H1 (cell line): ENCODE data around the gene GRID2. TPM values are rescaled to one million over a fixed set of nuclear protein-coding genes. Genes with fewer than 3 reads are reported as not detected.

Experiments
- CTCF ChIA-PET: fragments of 300-600 bp; sonication (Branson Sonifier 250); formaldehyde crosslinking; loops from one replicate; lab custom pipeline; 2021; ENCODE audit not compliant: partially characterized antibody; lab: Charles Lee
- POLR2A ChIA-PET: fragments of 300-600 bp; sonication (Branson Sonifier 250); formaldehyde crosslinking; loops from one replicate; lab custom pipeline; 2021; ENCODE audit warnings: inconsistent platforms; ENCODE audit not compliant: partially characterized antibody; lab: Charles Lee
- DNase-seq, 2 experiments: peaks; one replicate each; pipeline versions ENCODE4 v3.0.0 to v3.0.0-alpha.2; 2010 to 2022; ENCODE audit warnings: low spot score in 2 of 2, low read depth in 1 of 2, mixed read lengths in 1 of 2
- FAIRE-seq: peaks from 2 replicates; lab custom pipeline; 2011; peaks lifted over from hg19 to GRCh38; lab: Jason Lieb, UNC
- H2AFZ ChIP-seq: 2 replicates; pipeline ENCODE4 v1.8.1; 2012; ENCODE audit warnings: low read length, inconsistent platforms
- H2AK5ac ChIP-seq: 2 replicates; pipeline ENCODE4 v1.6.1; 2013; ENCODE audit warnings: low read depth, low read length
- H2BK120ac ChIP-seq: replicated peaks from 2 replicates; pipeline ENCODE3; 2013; ENCODE audit warnings: low read depth, low read length, inconsistent platforms
- H2BK12ac ChIP-seq: 2 replicates; pipeline ENCODE4 v1.6.1; 2013; ENCODE audit warnings: low read depth, low read length
- H2BK15ac ChIP-seq: 2 replicates; pipeline ENCODE4 v1.6.1; 2013; ENCODE audit warnings: low read length
- H2BK20ac ChIP-seq: 2 replicates; pipeline ENCODE4 v1.6.1; 2013; ENCODE audit warnings: low read length
- H2BK5ac ChIP-seq: 2 replicates; pipeline ENCODE4 v1.6.1; 2013; ENCODE audit warnings: low read depth, low read length
- H3K14ac ChIP-seq: 2 replicates; pipeline ENCODE4 v1.6.1; 2013; ENCODE audit warnings: inconsistent platforms; ENCODE audit not compliant: insufficient read length
- H3K18ac ChIP-seq: 2 replicates; pipeline ENCODE4 v1.6.1; 2013; ENCODE audit warnings: low read length; ENCODE audit errors: extremely low read depth
- H3K23ac ChIP-seq: 2 replicates; pipeline ENCODE4 v1.6.1; 2013; ENCODE audit warnings: inconsistent platforms; ENCODE audit not compliant: insufficient read length
- H3K23me2 ChIP-seq: 2 replicates; pipeline ENCODE4 v1.6.1; 2013; ENCODE audit warnings: low read depth, low read length
- H3K27ac ChIP-seq: 2 replicates; pipeline ENCODE4 v1.6.1; 2011; ENCODE audit warnings: low read depth, low read length, inconsistent platforms
- H3K27me3 ChIP-seq, 4 experiments: replicated peaks in 1 of 4; 1 replicate in 1 of 4; 2 replicates in 3 of 4; pipeline versions ENCODE4 v1.6.1 to v1.8.1; 2011 to 2013; ENCODE audit warnings: low read length in 3 of 4, mild to moderate bottlenecking in 3 of 4, inconsistent platforms in 2 of 4, mixed read lengths in 2 of 4, moderate library complexity in 1 of 4; ENCODE audit not compliant: control insufficient read depth in 3 of 4, insufficient read depth in 3 of 4; ENCODE audit errors: extremely low read depth in 1 of 4
- H3K36me3 ChIP-seq, 4 experiments: 2 replicates each; pipeline versions ENCODE4 v1.6.1 to v1.8.1; 2011 to 2013; ENCODE audit warnings: mild to moderate bottlenecking in 4 of 4, low read length in 3 of 4, moderate library complexity in 2 of 4, control low read depth in 1 of 4, inconsistent platforms in 1 of 4; ENCODE audit not compliant: insufficient read depth in 4 of 4, control insufficient read depth in 2 of 4
- H3K4ac ChIP-seq: replicated peaks from 2 replicates; pipeline ENCODE3; 2013; ENCODE audit warnings: low read length, low read depth, mixed read lengths, inconsistent platforms; ENCODE audit not compliant: insufficient read length
- H3K4me1 ChIP-seq, 4 experiments: replicated peaks in 1 of 4; 1 replicate in 1 of 4; 2 replicates in 3 of 4; pipeline versions ENCODE4 v1.6.1 to v1.8.1; 2011 to 2013; ENCODE audit warnings: low read length in 3 of 4, inconsistent platforms in 2 of 4, mixed read lengths in 1 of 4; ENCODE audit not compliant: insufficient read depth in 4 of 4, control insufficient read depth in 3 of 4
- H3K4me2 ChIP-seq, 2 experiments: 2 replicates each; pipeline versions ENCODE4 v1.6.1 to v1.8.1; 2011 to 2013; ENCODE audit warnings: low read depth in 2 of 2, low read length in 2 of 2, control low read depth in 1 of 2, inconsistent platforms in 1 of 2, mild to moderate bottlenecking in 1 of 2; ENCODE audit not compliant: insufficient read depth in 1 of 2
- H3K4me3 ChIP-seq, 4 experiments: fragments of 200-600, 300-600 bp in 1 of 4; sonication (generic), shearing (Covaris generic), sonication (Bioruptor Twin) in 1 of 4; 2 replicates each; pipeline versions ENCODE4 v1.5.1 to v1.8.1; 2011 to 2016; ENCODE audit warnings: low read length in 4 of 4, low read depth in 3 of 4, control low read depth in 2 of 4, inconsistent platforms in 2 of 4, mild to moderate bottlenecking in 2 of 4, mixed read lengths in 1 of 4, moderate library complexity in 1 of 4; ENCODE audit not compliant: insufficient read depth in 2 of 4; ENCODE audit errors: extremely low read depth in 1 of 4
- H3K56ac ChIP-seq: replicated peaks from 2 replicates; pipeline ENCODE3; 2013; ENCODE audit warnings: low read depth, mild to moderate bottlenecking, mixed read lengths, low read length, inconsistent platforms; ENCODE audit not compliant: insufficient read length
- H3K79me1 ChIP-seq: 2 replicates; pipeline ENCODE4 v1.6.1; 2013; ENCODE audit warnings: low read depth, low read length, control low read depth
- H3K79me2 ChIP-seq, 2 experiments: 2 replicates each; pipeline versions ENCODE4 v1.6.1 to v1.8.1; 2012 to 2013; ENCODE audit warnings: low read length in 2 of 2, mild to moderate bottlenecking in 2 of 2, inconsistent platforms in 1 of 2; ENCODE audit not compliant: insufficient read depth in 2 of 2, control insufficient read depth in 1 of 2
- H3K9ac ChIP-seq, 4 experiments: replicated peaks in 1 of 4; 1 replicate in 1 of 4; 2 replicates in 3 of 4; pipeline versions ENCODE4 v1.6.1 to v1.8.1; 2011 to 2013; ENCODE audit warnings: low read depth in 3 of 4, low read length in 3 of 4, control low read depth in 2 of 4, mild to moderate bottlenecking in 2 of 4, moderate library complexity in 2 of 4, inconsistent platforms in 1 of 4; ENCODE audit errors: extremely low read depth in 1 of 4
- H3K9me3 ChIP-seq, 2 experiments: 2 replicates each; pipeline versions ENCODE4 v1.6.1 to v1.8.1; 2012 to 2013; ENCODE audit warnings: mild to moderate bottlenecking in 2 of 2, moderate library complexity in 2 of 2, control low read depth in 1 of 2, inconsistent platforms in 1 of 2, low read depth in 1 of 2, low read length in 1 of 2, mixed read lengths in 1 of 2; ENCODE audit not compliant: insufficient read depth in 2 of 2
- H4K20me1 ChIP-seq, 2 experiments: replicated peaks in 1 of 2; 2 replicates each; pipeline versions ENCODE3 to v1.8.1; 2011 to 2013; ENCODE audit warnings: inconsistent platforms in 2 of 2, low read length in 2 of 2, mild to moderate bottlenecking in 1 of 2; ENCODE audit not compliant: insufficient read depth in 2 of 2, control insufficient read depth in 1 of 2
- H4K5ac ChIP-seq: 2 replicates; pipeline ENCODE4 v1.6.1; 2013; ENCODE audit warnings: low read length, low read depth, mixed read lengths, inconsistent platforms; ENCODE audit not compliant: insufficient read length
- H4K8ac ChIP-seq: 2 replicates; pipeline ENCODE4 v1.8.0; 2013; ENCODE audit warnings: mild to moderate bottlenecking, moderate library complexity, low read length, inconsistent platforms; ENCODE audit not compliant: insufficient read depth; ENCODE audit errors: extremely low read depth
- H4K91ac ChIP-seq: replicated peaks from 2 replicates; pipeline ENCODE3; 2013; ENCODE audit warnings: low read length, mixed read lengths, inconsistent platforms; ENCODE audit not compliant: insufficient read length
- BCL11A ChIP-seq, 2 experiments: IDR thresholded peaks; one replicate each; pipeline ENCODE4 v1.6.1; 2011; ENCODE audit warnings: low read depth in 2 of 2, low read length in 2 of 2, mild to moderate bottlenecking in 2 of 2
- CBX8 ChIP-seq: fragments of 300-800, 300-1000 bp; sonication (generic); IDR thresholded peaks from 2 replicates; pipeline ENCODE4 v1.7.1; 2016; ENCODE audit warnings: low read depth, low read length, borderline replicate concordance
- CEBPB ChIP-seq: IDR thresholded peaks from 2 replicates; pipeline ENCODE4 v1.6.1; 2012; ENCODE audit warnings: low read depth, low read length
- CHD2 ChIP-seq: IDR thresholded peaks from 2 replicates; pipeline ENCODE4 v1.6.1; 2012; ENCODE audit warnings: low read length, improper control_type of control experiment
- EP300 ChIP-seq, 2 experiments: IDR thresholded peaks; 1 replicate in 1 of 2; 2 replicates in 1 of 2; pipeline ENCODE4 v1.6.1; 2011 to 2012; ENCODE audit warnings: low read depth in 2 of 2, low read length in 2 of 2, mild to moderate bottlenecking in 2 of 2, borderline replicate concordance in 1 of 2, inconsistent platforms in 1 of 2, moderate library complexity in 1 of 2
- HDAC6 ChIP-seq: IDR thresholded peaks from one replicate; pipeline ENCODE4 v1.7.1; 2012; ENCODE audit warnings: low read depth, mild to moderate bottlenecking, inconsistent platforms, low read length, moderate library complexity
- WGBS, 2 experiments: shearing (Covaris generic) in 1 of 2; methylation state at CpG; one replicate each; pipeline versions ENCODE4 v1.1.6 to v1.1.7; 2013 to 2015; ENCODE audit warnings: low lambda C conversion rate in 2 of 2, mixed read lengths in 2 of 2, inconsistent platforms in 1 of 2, low coverage in 1 of 2, missing lambda C conversion rate in 1 of 2; ENCODE audit not compliant: insufficient replicate concordance in 2 of 2, insufficient coverage in 1 of 2, insufficient read length in 1 of 2; ENCODE audit errors: extremely low coverage in 1 of 2, missing lambda C conversion rate in 1 of 2; 5-methylcytosine and 5-hydroxymethylcytosine counted together
- polyA plus RNA-seq, 7 experiments: library from polyadenylated mRNA; depleted of rRNA in 3 of 7; stranded (reverse) in 5 of 7; unstranded in 2 of 7; fragments of >200 nt in 5 of 7; fragments of 200-250 nt in 2 of 7; gene quantifications; 1 replicate in 5 of 7; 2 replicates in 1 of 7; 4 replicates in 1 of 7; pipeline versions ENCODE4 v1.2.1 to v1.2.3, GENCODE V29; 2011 to 2013; ENCODE audit warnings: missing spikeins in 2 of 7, mixed read lengths in 2 of 7
- total RNA-seq: library from RNA; stranded (reverse); fragmentation: NEBNext Ultra II Directional; extraction: Animal tissue kit (Norgen Biotek cat#: 25700); gene quantifications from 2 replicates; pipeline ENCODE4 v1.2.1, GENCODE V29; 2021
- TF ChIP-seq, protein P1 (sequence below): IDR thresholded peaks from 2 replicates; pipeline ENCODE4 v1.6.1; 2011; ENCODE audit warnings: low read length, improper control_type of control experiment

Gene GRID2
- total and polyA plus RNA-seq, 2 of the 8 experiments (the other 6 are each of a cell fraction or from before 2014, with no cell fraction given): 31.1 to 81.9 TPM

DNA sequence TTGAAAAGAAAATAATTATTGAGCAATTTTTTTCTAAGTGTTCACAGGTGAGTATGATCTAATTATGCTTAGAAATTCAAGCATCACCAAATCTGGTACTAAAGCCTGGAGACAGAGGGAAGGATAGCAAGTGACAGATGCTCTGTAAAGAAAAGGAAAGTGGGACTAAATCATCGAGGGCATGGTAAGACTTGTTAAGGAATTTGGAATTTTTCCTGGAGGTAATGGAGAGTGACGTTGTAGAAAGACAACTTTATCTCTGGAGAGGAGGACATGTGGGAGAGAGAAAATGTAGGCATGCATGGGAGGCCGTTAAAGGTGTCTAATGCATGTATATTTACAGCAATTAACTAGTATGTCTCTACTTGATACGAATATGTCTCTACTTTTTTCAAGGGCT, 1191.6 kb downstream of the GRID2 start:
- Histone ChIP-seq H3K27me3 (no peaks in the 10 kb centered on the region), H4K5ac (no peak overlapping the region), H2BK120ac (no peak overlapping the region), H4K91ac (no peak overlapping the region), H3K79me2 (no peaks in the 10 kb centered on the region), H3K9ac (no peak overlapping the region), H4K8ac (no peak overlapping the region), H3K56ac (no peak overlapping the region), H4K20me1 (no peaks in the 10 kb centered on the region), H3K4me3 (no peak overlapping the region), H3K18ac (no peak overlapping the region), H2AK5ac (no peak overlapping the region), H3K9me3 (no peaks in the 10 kb centered on the region), H3K27ac (no peak overlapping the region), H3K23me2 (no peaks in the 10 kb centered on the region), H3K4ac (no peak overlapping the region), H2BK15ac (no peak overlapping the region), H2BK5ac (no peak overlapping the region), H3K23ac (no peak overlapping the region), H3K79me1 (no peaks in the 10 kb centered on the region; the same call in 1 of the 2 replicates), H3K36me3 (peaks cover 0 to 2% (median 0%) of the 10 kb centered on the region in 4 experiments; a peak in 1 of 8 replicates), H2BK12ac (no peak overlapping the region), H2AFZ (no peak overlapping the region), H3K14ac (no peak overlapping the region), H3K4me1 (no peaks in the 10 kb centered on the region), H3K4me2 (no peak overlapping the region), H2BK20ac (no peak overlapping the region)
- ChIA-PET POLR2A (no interaction called here), CTCF (no interaction called here)
- 86% methylated on average over 4 of the region's 4 CpGs; no CpG with 5 or more reads in 1 of the 2 experiments for WGBS, 2 experiments
- no peak for FAIRE-seq
- DNase-seq: no peak
- TF ChIP-seq CHD2 (no peak), CBX8 (no peak), HDAC6 (no peak), CEBPB (no peak), BCL11A (IDR thresholded peaks at IDR 0.05; ENCODE audit: low read depth in 2 of 2, low read length in 2 of 2) (no peak), EP300 (IDR thresholded peaks at IDR 0.05; ENCODE audit: borderline replicate concordance in 1 of 2, low read depth in 2 of 2, low read length in 2 of 2) (no peak)
- TF ChIP-seq, protein P1, sequence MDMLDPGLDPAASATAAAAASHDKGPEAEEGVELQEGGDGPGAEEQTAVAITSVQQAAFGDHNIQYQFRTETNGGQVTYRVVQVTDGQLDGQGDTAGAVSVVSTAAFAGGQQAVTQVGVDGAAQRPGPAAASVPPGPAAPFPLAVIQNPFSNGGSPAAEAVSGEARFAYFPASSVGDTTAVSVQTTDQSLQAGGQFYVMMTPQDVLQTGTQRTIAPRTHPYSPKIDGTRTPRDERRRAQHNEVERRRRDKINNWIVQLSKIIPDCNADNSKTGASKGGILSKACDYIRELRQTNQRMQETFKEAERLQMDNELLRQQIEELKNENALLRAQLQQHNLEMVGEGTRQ: no peak
